Ureter (tissue), 1 donor: ENCODE data around the gene SLC37A3. TPM values are rescaled to one million over a fixed set of nuclear protein-coding genes. Genes with fewer than 3 reads are reported as not detected.
"Not testable (repeated sequence)": the region's sequence is repeated elsewhere in the genome, so short reads cannot be mapped to it uniquely, and the experiment has no call there.

ENCODE experiments used
- DNase-seq: peaks from one replicate; pipeline ENCODE4 v3.0.0-alpha.2; 2020; ENCODE audit warnings: low spot score
- total RNA-seq: library from RNA; stranded (reverse); gene quantifications from one replicate; pipeline ENCODE4 v1.2.4, GENCODE V29; 2023
- donor health status: DM: yes; HTN: yes; CAD: no.

Gene SLC37A3
- total RNA-seq, 1 donor from 2014 or later: 35.8 TPM

GRCh38 chr7:140312141-140312846, 86.0 kb downstream of the SLC37A3 start:
- no peak for DNase-seq

- DNase-seq: not testable (repeated sequence)
These were observed 87.2 kb downstream of the SLC37A3 start for GRCh38 chr7:140311128-140311527.

DNA sequence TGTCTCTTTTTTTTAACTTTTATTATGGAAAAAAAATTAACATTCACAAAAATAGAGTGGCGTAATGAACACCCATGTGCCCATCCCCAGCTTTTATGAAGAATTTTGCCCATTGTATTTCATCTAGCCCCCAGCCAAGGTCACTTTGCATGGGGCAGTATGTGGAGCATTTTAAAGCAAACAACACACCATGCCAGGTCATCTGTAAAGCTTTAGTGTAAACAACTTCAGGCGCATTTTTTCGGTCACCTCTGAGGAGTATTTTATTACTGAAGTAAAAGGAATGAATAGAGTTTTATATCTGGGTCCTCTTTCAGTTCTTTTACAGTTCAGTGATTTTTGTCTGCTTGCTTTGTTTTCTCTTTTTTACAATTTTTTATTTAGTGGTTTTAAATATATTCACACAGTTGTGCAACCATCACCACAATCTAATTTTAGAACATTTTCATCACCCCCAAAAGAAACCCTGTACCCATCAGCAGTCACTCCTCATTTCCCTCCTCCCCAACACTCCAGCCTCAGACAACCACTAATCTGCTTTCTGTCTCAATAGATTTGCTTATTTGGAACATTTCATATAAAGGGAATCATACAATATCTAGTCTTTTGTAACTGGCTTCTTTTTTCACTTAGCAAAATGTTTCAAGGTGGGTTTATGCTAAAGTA, 87.9 kb downstream of the SLC37A3 start:
- DNase-seq: no peak

- DNase-seq: no peak
These were observed 90.3 kb downstream of the SLC37A3 start for GRCh38 chr7:140308060-140308459.

- no peak for DNase-seq
These were observed 94.0 kb downstream of the SLC37A3 start for GRCh38 chr7:140304191-140304799.

GRCh38 chr7:140300243-140301136, 97.8 kb downstream of the SLC37A3 start:
- DNase-seq: no peak

DNA sequence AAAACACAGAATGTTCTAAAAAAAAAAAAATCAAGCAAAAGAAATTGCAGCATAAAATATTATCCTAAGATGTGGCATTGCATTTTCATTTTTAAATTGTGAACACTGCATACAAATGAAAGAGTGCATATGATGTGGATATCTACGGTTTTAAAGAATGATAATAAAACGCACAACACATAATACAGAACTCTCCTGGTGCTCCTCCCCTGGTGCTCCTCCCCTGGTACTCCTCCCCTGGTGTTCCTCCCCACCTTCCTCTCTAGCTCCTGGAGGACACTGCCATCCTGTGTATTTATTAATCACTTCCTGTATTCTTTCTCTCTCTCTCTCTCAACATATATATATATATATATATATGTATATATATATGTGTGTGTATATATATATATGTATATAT, 100.1 kb downstream of the SLC37A3 start:
- no peak for DNase-seq

DNA sequence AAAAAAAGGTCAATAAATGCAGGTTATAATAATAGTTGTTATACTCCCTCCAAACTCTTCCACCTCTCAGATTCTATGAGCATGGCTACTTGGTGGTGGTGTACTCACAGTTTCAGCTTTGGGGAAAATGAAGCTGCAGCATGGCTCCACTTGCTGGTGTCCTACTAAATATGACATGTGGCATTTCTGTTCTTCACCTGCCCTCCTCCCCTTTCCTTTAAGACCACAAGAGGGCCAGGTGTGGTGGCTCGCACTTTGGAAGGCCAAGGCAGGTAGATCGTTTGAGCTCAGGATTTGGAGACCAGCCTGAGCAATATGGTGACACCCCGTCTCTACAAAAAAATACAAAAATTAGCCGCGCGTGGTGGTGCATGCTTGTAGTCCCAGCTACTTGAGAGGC, 101.1 kb downstream of the SLC37A3 start:
- no peak for DNase-seq

DNA sequence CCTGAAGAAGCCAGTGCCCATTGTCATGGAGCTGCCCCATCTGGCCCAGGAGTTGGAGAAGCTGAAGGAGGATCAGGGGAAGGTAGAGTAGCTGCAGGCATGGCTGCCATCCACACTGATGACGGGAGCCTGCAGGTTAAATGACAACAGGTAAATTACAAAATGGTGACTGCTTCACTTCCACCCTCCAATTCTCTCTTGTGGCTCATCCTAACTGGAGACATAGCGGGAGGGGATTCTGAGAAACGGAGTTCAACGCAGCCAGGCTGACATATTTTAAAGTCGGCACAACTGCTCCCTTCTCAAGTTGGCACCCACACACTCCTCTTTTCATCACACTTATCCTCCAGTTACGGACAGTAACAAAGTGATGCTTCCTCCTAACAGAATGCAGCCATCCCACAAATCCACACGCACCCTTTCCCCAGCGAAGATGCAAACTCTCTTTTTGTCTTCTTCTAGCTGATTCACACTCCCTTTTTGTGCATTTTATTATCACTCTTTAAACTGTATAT, 103.0 kb downstream of the SLC37A3 start:
- DNase-seq: no peak

DNA sequence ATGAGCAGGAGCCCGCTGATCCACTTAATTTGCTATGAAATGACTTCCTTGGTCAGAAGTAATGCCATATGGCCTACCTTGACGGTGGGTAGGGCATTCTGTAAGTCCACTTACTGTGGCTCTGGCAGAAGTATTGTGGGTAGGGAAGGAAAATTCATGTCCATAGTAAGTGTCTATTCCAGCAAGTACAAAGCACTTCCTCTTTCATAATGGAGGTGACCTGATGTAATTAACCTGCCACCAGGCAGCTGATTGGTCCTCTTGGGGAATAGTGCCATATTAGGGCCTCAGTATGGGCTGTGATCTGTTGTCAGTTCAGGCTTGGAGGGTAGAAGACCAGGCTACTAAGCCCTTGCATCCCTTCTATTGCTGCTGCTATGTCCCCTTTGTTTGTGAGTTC, 103.9 kb downstream of the SLC37A3 start:
- no peak for DNase-seq

GRCh38 chr7:140292438-140292837, 105.9 kb downstream of the SLC37A3 start:
- no peak for DNase-seq

DNA sequence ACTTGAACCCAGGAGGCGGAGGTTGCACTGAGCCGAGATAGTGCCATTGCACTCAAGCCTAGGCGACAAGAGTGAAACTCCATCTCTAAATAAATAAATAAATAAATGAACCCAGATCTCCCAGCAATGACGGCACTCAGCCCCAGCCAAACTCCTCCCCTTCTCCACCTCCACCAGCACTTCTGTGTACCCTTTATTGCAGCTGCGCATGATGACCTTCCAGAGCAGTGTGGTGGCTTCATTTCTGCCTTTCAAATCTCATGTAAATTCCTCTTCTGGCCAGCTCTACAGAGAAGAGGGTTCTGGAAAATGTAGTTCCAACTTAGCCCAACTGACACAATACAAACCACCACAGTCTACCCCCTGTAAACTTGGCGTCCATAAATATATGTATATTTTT, 108.5 kb downstream of the SLC37A3 start:
- no peak for DNase-seq

DNA sequence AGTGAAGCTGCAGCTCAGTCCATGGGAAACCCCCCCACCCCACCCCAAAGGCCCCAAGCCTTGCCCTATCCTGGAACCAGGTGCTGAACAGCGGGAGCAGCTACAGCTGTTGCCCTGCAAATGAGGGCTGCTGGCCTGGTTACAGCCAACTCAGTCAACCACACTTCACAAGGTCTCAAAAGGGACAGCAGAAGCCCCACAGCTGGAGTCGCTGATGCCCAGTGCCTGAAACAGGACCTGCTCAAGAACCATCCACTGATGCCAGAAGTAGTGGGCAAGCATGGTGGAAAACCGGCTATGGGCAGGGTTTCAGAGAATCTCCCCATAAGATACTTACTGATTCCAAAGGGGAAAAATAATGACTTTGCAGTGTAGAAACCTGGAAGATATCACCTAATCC, 110.3 kb downstream of the SLC37A3 start:
- no peak for DNase-seq

DNA sequence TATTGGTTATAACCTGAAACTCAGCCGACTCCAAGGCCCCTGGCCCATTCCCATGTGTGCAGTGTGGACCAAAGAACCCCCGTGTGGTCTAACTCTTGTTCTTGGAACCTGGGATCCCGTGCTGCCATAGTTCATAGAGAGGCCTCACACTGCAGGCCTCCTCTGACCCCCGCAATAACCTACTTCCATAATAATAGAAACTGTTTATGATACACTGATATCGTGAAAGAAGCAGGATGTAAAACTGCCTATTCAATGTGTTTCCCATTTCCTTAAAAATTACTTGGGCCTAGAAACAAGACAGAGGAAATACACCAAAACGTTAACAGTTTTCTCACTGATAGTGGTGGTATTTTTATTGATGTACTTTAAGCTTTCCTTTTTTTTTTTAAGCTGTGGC, 112.4 kb downstream of the SLC37A3 start:
- DNase-seq: no peak

DNA sequence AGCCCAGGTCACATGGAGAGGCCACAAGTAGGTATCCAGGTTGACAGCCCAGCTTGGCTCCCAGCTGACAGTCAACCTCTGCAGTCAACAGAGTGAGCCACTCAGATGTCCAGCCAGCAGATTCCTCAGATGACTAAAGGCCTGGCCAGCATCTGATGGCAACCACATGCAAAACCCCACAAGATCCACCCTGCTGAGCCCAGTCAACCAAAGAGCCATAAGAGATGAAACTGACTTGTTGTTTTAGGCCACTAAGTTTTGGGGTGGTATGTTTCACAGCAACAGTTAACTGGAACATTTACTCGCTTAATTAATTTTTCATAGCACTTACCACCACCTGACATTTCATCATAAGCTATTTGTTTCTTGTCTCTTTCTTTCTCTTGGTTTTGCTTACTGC, 114.3 kb downstream of the SLC37A3 start:
- DNase-seq: no peak

Other genes with a start within 250 kb of the SLC37A3 start
- 17.7 TPM for gene KDM7A, start 221.5 kb downstream of the SLC37A3 start, total RNA-seq
- gene RAB19, start 5.5 kb upstream of the SLC37A3 start, total RNA-seq: 3.7 TPM
- 108 TPM for gene MKRN1, start 81.0 kb upstream of the SLC37A3 start, total RNA-seq
- gene DENND2A, start 242.3 kb upstream of the SLC37A3 start, total RNA-seq: 14.9 TPM